MM.1S (cell line): Measurements from ENCODE around the gene RASGRP4.

Experiments used
- EZH2 ChIP-seq: fragments of 300-600 bp; sonication (generic); optimal IDR thresholded peaks from 2 replicates; pipeline ENCODE3; 2017; ENCODE audit warnings: low read depth, mild to moderate bottlenecking, antibody characterized with exemption, low read length, mixed read lengths
- TF ChIP-seq, protein P1 (sequence below): fragments of 300-600 bp; sonication (generic); IDR thresholded peaks from 2 replicates; pipeline ENCODE4 v1.5.1; 2016; ENCODE audit warnings: antibody characterized with exemption, low read length, mixed read lengths

DNA sequence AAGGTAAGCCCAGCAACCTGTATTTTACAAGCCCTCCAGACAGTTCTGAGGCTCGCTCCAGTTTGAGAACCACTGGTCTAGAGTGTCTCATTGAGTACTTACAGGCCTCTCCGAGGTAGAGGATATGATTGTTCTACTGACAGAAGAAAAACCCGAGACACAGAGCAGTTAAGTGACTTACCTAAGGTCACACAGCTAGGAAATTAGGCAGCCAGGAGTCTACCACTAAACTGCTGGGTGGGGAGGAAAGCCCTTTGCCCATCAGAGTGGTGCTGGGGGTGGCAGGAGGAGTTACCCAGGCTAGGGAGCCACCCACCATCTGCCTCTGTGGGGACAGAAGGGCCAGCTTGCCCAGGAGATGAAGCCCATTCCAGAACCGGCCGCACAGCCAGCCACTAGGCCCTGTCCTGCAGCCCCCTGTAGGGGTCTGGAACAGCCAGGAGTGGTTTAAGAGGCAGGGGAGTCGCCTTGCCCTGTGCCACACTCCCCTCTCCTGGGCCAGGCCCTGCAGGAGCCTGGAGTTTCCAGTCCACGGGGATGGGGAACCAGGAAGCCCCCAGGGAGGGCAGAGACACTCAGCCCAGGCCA is 703 bp downstream of the RASGRP4 start:
- TF ChIP-seq, protein P1, sequence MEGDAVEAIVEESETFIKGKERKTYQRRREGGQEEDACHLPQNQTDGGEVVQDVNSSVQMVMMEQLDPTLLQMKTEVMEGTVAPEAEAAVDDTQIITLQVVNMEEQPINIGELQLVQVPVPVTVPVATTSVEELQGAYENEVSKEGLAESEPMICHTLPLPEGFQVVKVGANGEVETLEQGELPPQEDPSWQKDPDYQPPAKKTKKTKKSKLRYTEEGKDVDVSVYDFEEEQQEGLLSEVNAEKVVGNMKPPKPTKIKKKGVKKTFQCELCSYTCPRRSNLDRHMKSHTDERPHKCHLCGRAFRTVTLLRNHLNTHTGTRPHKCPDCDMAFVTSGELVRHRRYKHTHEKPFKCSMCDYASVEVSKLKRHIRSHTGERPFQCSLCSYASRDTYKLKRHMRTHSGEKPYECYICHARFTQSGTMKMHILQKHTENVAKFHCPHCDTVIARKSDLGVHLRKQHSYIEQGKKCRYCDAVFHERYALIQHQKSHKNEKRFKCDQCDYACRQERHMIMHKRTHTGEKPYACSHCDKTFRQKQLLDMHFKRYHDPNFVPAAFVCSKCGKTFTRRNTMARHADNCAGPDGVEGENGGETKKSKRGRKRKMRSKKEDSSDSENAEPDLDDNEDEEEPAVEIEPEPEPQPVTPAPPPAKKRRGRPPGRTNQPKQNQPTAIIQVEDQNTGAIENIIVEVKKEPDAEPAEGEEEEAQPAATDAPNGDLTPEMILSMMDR, result no peak
- TF ChIP-seq EZH2, result no peak
